Caco-2 (cell line): ENCODE data around the gene AASDHPPT. TPM values are rescaled to one million over a fixed set of nuclear protein-coding genes. Genes with fewer than 3 reads are reported as not detected.

ENCODE experiments used
- Bru-seq: library from RNA; stranded (reverse); fragments of 400-500 nt; gene quantifications from one replicate; lab custom pipeline; 2021; lab: Mats Ljungman, UMichigan
- BruChase-seq, 2 experiments: library from RNA; stranded (reverse); fragments of 400-500 nt; gene quantifications; one replicate each; lab custom pipeline; 2021; lab: Mats Ljungman, UMichigan
- BruUV-seq: library from RNA; stranded (reverse); fragments of 400-500 nt; replicated peaks from 2 replicates; lab custom pipeline; 2021; lab: Mats Ljungman, UMichigan
- CTCF ChIA-PET: fragments of 300-600 bp; sonication (Branson Sonifier 250); formaldehyde crosslinking; loops from one replicate; lab custom pipeline; 2022; ENCODE audit warnings: antibody characterized with exemption; lab: Charles Lee
- POLR2A ChIA-PET: fragments of 300-600 bp; sonication (Branson Sonifier 250); formaldehyde crosslinking; loops from one replicate; lab custom pipeline; 2022; ENCODE audit warnings: antibody characterized with exemption; lab: Charles Lee
- DNase-seq, 2 experiments: peaks; one replicate each; pipeline versions ENCODE4 v3.0.0 to v3.0.0-alpha.2; 2020 to 2022
- H3K27me3 ChIP-seq: replicated peaks from 2 replicates; pipeline ENCODE4 v1.6.0; 2011; ENCODE audit warnings: low read length; ENCODE audit not compliant: control insufficient read depth, insufficient read depth
- H3K36me3 ChIP-seq: 2 replicates; pipeline ENCODE4 v1.5.1; 2011; ENCODE audit warnings: low read length; ENCODE audit not compliant: control insufficient read depth, insufficient read depth
- H3K4me1 ChIP-seq: fragments of 250-450 bp; sonication (Bioruptor Pico); 2 replicates; pipeline ENCODE4 v1.5.1; 2020; ENCODE audit warnings: mild to moderate bottlenecking
- H3K4me3 ChIP-seq: 2 replicates; pipeline ENCODE4 v1.5.1; 2011; ENCODE audit warnings: low read depth, mild to moderate bottlenecking, control low read depth, low read length
- H3K9me3 ChIP-seq: fragments of 250-450 bp; sonication (Bioruptor Pico); 2 replicates; pipeline ENCODE4 v1.5.1; 2020; ENCODE audit warnings: mild to moderate bottlenecking, moderate library complexity
- H3K27ac Mint-ChIP-seq: one replicate; pipeline ENCODE4 v1.8.0; 2022; ENCODE audit warnings: mixed read lengths; ENCODE audit not compliant: unreplicated experiment
- H3K27me3 Mint-ChIP-seq: one replicate; pipeline ENCODE4 v1.8.0; 2022; ENCODE audit warnings: mixed read lengths; ENCODE audit not compliant: insufficient read depth, unreplicated experiment
- H3K36me3 Mint-ChIP-seq: one replicate; pipeline ENCODE4 v1.8.0; 2022; ENCODE audit warnings: mild to moderate bottlenecking, mixed read lengths; ENCODE audit not compliant: insufficient read depth, unreplicated experiment
- H3K4me1 Mint-ChIP-seq: one replicate; pipeline ENCODE4 v1.8.0; 2022; ENCODE audit warnings: low read depth, mixed read lengths; ENCODE audit not compliant: unreplicated experiment
- H3K4me3 Mint-ChIP-seq: one replicate; pipeline ENCODE4 v1.8.0; 2022; ENCODE audit warnings: mild to moderate bottlenecking, moderate library complexity, mixed read lengths; ENCODE audit not compliant: unreplicated experiment
- H3K9me3 Mint-ChIP-seq: one replicate; pipeline ENCODE4 v1.8.0; 2022; ENCODE audit warnings: mixed read lengths; ENCODE audit not compliant: unreplicated experiment
- intact Hi-C: fragments of 100-400 bp; cut with micrococcal nuclease; formaldehyde crosslinking; loops from one replicate; pipeline ENCODE4 v1.10.0; 2022; ENCODE audit not compliant: unreplicated experiment
- long read RNA-seq: library from polyadenylated mRNA; stranded (forward); transcript quantifications from one replicate; pipeline ENCODE4 v2.0.0, GENCODE V29; 2022
- total RNA-seq: library from RNA; stranded (reverse); gene quantifications from 2 replicates; pipeline ENCODE4 v1.2.3, GENCODE V29; 2022
- TF ChIP-seq, protein P1 (sequence below), 2 experiments: fragments of 200-600 bp in 1 of 2; IDR thresholded peaks; 1 replicate in 1 of 2; 2 replicates in 1 of 2; pipeline versions ENCODE4 v1.5.1 to v1.8.0; 2011 to 2022; ENCODE audit warnings: antibody characterized with exemption in 1 of 2, control low read depth in 1 of 2, inconsistent platforms in 1 of 2, low read depth in 1 of 2, low read length in 1 of 2, mild to moderate bottlenecking in 1 of 2, moderate library complexity in 1 of 2; ENCODE audit not compliant: insufficient read depth in 1 of 2, severe bottlenecking in 1 of 2, unreplicated experiment in 1 of 2

Gene AASDHPPT, protein sequence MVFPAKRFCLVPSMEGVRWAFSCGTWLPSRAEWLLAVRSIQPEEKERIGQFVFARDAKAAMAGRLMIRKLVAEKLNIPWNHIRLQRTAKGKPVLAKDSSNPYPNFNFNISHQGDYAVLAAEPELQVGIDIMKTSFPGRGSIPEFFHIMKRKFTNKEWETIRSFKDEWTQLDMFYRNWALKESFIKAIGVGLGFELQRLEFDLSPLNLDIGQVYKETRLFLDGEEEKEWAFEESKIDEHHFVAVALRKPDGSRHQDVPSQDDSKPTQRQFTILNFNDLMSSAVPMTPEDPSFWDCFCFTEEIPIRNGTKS
- total RNA-seq (64.8 and 70.4 TPM in 2 replicates), Bru-seq, nascent RNA (percentile 96 among the genes with signal in this experiment), BruChase-seq, experiment 1, labeled RNA remaining after a 2-hour chase (percentile 93 among the genes with signal in this experiment), BruChase-seq, experiment 2, labeled RNA remaining after a 6-hour chase (percentile 89 among the genes with signal in this experiment)
- long read RNA-seq, transcript AASDHPPT-201 (6 exons, 2,955 nt): major isoform, 240 of 252 reads
- long read RNA-seq, partial matches to known transcripts: 4 of 252 reads
- long read RNA-seq, other reads (novel, unspliced or antisense): 4 of 252 reads

DNA sequence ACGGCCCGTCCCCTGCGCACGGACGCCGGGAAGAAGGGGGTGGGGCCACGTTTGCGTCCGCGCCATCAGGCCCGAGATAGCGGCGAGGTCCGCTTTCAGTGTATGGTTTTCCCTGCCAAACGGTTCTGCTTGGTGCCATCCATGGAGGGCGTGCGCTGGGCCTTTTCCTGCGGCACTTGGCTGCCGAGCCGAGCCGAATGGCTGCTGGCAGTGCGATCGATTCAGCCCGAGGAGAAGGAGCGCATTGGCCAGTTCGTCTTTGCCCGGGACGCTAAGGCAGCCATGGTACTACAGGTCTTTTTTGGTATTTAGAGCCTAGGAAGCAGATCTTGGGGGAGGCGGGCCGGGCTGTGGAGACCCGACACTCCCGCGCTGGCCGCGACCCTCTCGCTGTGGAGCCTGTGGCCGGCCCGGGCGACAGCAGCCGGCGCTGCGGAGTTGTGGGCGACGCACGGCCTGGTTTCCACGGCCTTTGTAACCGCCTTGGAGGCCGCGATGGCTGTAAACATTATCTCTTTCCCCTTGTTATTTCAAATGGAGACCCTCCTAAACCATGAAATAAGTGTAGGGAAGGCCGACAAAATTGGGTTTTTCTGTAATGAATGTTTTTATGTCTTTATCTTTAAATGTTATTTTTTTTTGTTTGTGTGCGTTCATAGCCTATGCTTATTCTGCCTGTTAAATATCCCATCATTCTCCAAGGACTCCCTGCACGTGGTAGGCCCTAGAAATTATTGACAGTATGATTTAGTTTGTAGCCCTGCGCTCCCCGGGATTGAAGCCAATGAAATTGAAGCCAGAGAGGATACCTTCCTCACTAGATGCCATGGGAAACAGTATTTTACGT, at the start of gene AASDHPPT:
Gene AASDHPPT, plus strand, starts transcription at position 54 of the 847 bp plus-strand sequence. Its CDS starts 49 bp downstream, at position 103.
- Mint-ChIP-seq H3K36me3 (peaks cover 43% of the 10 kb centered on the region), H3K9me3 (no peaks in the 10 kb centered on the region), H3K27ac (peak within 1 kb of the TSS; percentile 94), H3K27me3 (no peaks in the 10 kb centered on the region), H3K4me1 (peaks cover 18% of the 10 kb centered on the region), H3K4me3 (peak within 1 kb of the TSS; percentile 94)
- ChIA-PET POLR2A (interaction anchor here (0.6 to 1.0 kb wide), 7 partner anchors 9 to 1380 kb away, joined by 3 to 6 read pairs (median 3); partner anchors contain the start of gene CWF19L2), CTCF (interaction anchor here (0.6 to 1.6 kb wide), 4 partner anchors 9 to 1008 kb away, joined by 3 to 6 read pairs (median 3); no protein-coding TSS in a partner anchor)
- no peaks in the 10 kb centered on the region for H3K27me3 ChIP-seq
- H3K36me3 ChIP-seq: 0 out of 2 replicates have a peak, but pooled peaks cover 2% of the 10 kb centered on the region
- H3K4me3 ChIP-seq: peak within 1 kb of the TSS; percentile 99
- peak in 1 of 2 experiments; percentile 43 for DNase-seq
- intact Hi-C loops: loop anchor here (1.0 to 10.0 kb wide), 5 partner anchors 56 to 1377 kb away; partner anchors contain the start of genes CWF19L2 and MSANTD4
- no peaks in the 10 kb centered on the region for H3K9me3 ChIP-seq
- BruUV-seq: TSS peak; percentile 40
- peaks cover 19% of the 10 kb centered on the region for H3K4me1 ChIP-seq
- TF ChIP-seq, protein P1, sequence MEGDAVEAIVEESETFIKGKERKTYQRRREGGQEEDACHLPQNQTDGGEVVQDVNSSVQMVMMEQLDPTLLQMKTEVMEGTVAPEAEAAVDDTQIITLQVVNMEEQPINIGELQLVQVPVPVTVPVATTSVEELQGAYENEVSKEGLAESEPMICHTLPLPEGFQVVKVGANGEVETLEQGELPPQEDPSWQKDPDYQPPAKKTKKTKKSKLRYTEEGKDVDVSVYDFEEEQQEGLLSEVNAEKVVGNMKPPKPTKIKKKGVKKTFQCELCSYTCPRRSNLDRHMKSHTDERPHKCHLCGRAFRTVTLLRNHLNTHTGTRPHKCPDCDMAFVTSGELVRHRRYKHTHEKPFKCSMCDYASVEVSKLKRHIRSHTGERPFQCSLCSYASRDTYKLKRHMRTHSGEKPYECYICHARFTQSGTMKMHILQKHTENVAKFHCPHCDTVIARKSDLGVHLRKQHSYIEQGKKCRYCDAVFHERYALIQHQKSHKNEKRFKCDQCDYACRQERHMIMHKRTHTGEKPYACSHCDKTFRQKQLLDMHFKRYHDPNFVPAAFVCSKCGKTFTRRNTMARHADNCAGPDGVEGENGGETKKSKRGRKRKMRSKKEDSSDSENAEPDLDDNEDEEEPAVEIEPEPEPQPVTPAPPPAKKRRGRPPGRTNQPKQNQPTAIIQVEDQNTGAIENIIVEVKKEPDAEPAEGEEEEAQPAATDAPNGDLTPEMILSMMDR (IDR thresholded peaks at IDR 0.05; ENCODE audit: insufficient read depth in 1 of 2, low read depth in 1 of 2, low read length in 1 of 2, severe bottlenecking in 1 of 2, unreplicated experiment in 1 of 2): peak in 1 of 2 experiments; percentile 18

DNA sequence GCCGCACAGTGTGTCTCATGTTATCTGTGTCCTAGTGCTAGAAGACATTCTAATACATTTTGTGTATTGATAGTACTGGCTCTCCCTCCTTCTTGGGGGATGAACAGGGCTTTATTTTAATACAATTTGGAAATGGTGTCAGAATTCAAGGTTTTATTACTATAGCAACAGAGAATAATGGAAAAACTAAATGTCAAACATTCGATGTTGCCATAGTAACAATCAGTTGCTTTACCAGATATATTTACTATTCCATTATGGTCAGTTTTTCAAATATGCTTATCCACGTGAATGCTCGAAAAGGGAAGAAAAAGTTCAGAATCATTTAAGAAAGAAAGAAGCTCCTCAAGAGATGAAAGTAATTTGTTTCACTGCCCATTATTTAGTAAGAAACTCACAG, 46.9 kb upstream of the AASDHPPT start:
- no peak for DNase-seq
- BruUV-seq: no TSS peak
- H3K36me3 Mint-ChIP-seq: no peaks in the 10 kb centered on the region
- H3K27ac Mint-ChIP-seq: no peak overlapping the region
- H3K9me3 Mint-ChIP-seq: no peaks in the 10 kb centered on the region
- ChIA-PET POLR2A (no interaction called here), CTCF (no interaction called here)
- Histone ChIP-seq H3K4me3 (no peak overlapping the region), H3K27me3 (no peaks in the 10 kb centered on the region), H3K9me3 (no peaks in the 10 kb centered on the region), H3K36me3 (no peaks in the 10 kb centered on the region), H3K4me1 (no peaks in the 10 kb centered on the region)
- H3K27me3 Mint-ChIP-seq: peaks cover 10% of the 10 kb centered on the region
- H3K4me1 Mint-ChIP-seq: no peaks in the 10 kb centered on the region
- TF ChIP-seq, protein P1 (IDR thresholded peaks at IDR 0.05; ENCODE audit: insufficient read depth in 1 of 2, low read depth in 1 of 2, low read length in 1 of 2, severe bottlenecking in 1 of 2, unreplicated experiment in 1 of 2): no peak
- no peak overlapping the region for H3K4me3 Mint-ChIP-seq
- intact Hi-C loops: no loop called here
